HG03103 (cell line): ENCODE results near the gene PLEKHG3.
"Not testable (repeated sequence)": the region's sequence is repeated elsewhere in the genome, so short reads cannot be mapped to it uniquely, and the experiment has no call there.

Experiments
- ATAC-seq: cut with Tn5 transposase; IDR thresholded peaks from one replicate; pipeline ENCODE4 v1.9.1; 2021; ENCODE audit warnings: low read depth; ENCODE audit not compliant: unreplicated experiment

The PLEKHG3 gene

GRCh38 chr14:64686282-64686615 is 18.0 kb upstream of the PLEKHG3 start:
- no peak for ATAC-seq

DNA sequence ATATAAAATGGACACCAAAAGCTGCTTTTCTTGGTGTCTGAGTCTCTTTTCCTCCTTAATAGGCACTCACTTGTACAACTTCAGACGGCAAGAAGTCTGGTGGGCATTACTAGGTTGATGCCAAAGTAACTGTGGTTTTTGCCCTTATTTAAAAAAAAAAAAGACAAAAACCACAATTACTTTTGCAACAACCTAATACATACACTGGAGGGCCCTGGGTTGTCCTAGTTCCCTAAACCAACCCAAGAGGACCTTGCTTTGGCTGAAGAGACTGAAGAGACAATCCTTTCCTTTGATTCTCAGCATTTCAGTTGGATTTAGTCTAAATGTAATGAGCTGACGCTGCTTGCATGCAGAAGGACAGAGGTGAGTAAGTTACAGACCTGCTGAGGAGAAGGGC is 16.2 kb upstream of the PLEKHG3 start:
- ATAC-seq, result no peak

- ATAC-seq, result no peak
Measured at GRCh38 chr14:64688811-64689281, 15.4 kb upstream of the PLEKHG3 start.

DNA sequence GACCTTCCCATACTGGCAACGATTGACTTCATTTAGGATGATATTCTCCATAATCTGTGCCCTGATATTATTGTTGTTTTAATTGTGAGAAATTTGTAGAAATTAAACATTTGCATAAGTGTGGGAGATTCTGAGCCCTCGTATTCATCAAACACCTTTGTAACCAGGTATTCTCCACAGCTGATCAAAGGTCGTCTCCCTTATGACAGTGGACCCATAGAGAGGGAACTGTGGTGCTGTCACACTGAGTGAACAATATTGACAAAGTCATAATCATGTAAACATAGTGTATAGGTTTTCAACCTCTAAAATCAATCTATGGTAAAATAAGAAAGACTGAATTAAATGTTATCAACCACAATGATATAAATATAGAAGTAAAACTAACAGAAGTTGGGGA is 14.9 kb upstream of the PLEKHG3 start:
- no peak for ATAC-seq

GRCh38 chr14:64690607-64691006 is 13.6 kb upstream of the PLEKHG3 start:
- not testable (repeated sequence) for ATAC-seq

- no peak for ATAC-seq
Measured at GRCh38 chr14:64691376-64691775, 12.8 kb upstream of the PLEKHG3 start.

- ATAC-seq, result no peak
Measured at GRCh38 chr14:64692189-64692985, 11.8 kb upstream of the PLEKHG3 start.

DNA sequence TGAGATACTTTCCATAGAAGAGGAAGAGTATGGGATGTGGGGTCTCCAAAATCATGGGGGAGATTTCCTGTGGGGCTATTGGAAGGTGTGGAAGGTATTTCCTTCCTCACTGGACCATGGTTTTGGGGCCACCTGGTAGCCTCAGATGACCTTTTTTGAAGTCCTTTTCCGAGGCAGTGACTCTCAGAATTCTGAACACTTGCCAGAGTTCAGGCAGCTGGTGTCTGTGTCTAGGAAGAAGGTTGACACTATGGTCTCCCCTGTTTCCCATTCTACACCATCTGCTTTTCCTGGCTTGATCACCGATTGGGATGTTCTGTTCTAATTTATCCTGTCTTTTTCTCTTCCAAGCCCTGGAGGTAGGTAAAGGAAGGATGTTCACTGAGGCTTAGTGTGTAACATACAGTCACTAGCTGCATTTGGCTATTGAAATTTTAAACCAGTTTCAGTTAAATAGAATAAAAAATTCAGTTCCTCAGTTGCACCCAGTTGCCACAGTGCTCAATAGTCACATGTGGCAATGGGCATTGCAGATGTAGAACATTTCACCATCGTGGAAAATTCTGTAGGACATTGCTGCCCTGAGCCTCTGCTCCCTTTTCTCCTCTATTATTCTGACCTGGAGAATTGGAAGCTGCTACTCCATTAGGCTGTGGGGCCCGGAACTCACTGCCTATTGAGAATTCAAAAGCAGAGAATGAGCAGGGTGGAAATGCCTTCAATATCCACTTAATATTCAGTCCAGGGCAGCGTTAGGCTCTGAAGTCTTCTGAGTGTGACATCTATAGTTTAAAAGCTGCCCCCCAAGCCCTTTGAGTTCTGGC is 11.0 kb upstream of the PLEKHG3 start:
- no peak for ATAC-seq

GRCh38 chr14:64693810-64694165 is 10.4 kb upstream of the PLEKHG3 start:
- no peak for ATAC-seq

DNA sequence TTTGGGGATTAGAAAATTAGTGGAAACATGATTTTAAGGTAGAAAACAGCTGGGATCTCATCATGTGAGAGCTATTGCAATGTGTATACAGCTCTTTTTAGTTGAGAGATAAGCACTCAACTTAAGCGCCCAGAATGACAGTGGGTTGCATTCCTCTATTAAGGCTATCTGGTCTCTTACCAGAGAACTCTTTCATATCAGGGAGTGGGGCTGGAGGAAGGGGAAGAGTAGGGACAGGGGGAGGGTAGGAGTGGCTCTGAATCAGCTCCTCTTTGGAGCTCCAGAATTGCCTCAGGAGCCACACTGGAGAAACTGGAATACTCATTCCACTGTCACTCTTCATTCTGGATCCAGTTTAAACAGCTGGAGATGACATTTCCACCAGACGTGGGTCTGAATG is 9.2 kb upstream of the PLEKHG3 start:
- no peak for ATAC-seq

GRCh38 chr14:64696355-64696857 is 7.8 kb upstream of the PLEKHG3 start:
- ATAC-seq, result no peak

- ATAC-seq, result no peak
Measured at GRCh38 chr14:64698903-64699302, 5.3 kb upstream of the PLEKHG3 start.

- no peak for ATAC-seq
Measured at GRCh38 chr14:64700290-64700689, 3.9 kb upstream of the PLEKHG3 start.

- no peak for ATAC-seq
Measured at GRCh38 chr14:64700894-64701293, 3.3 kb upstream of the PLEKHG3 start.

DNA sequence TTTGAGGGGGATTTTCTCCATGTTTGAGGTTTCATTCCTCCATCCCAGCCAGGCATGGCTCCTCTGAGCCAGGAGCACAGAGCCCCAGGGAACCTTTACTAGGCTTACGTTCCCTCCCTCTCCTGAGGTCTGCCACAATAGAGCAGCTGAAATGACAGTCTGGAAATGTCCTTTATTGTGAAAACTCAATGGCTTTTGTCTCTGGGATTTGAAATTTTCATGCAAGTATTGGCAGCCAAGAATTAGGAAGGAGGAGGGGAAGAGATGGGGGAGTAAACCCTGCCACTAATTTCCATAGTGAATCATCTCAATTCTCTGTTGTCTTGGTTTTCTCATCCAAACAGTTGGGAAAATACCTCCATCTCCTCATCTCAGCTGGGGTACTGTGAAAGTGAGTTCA is 2.6 kb upstream of the PLEKHG3 start:
- ATAC-seq, result no peak

- ATAC-seq, result no peak
Measured at GRCh38 chr14:64702493-64703394, 1.5 kb upstream of the PLEKHG3 start.

DNA sequence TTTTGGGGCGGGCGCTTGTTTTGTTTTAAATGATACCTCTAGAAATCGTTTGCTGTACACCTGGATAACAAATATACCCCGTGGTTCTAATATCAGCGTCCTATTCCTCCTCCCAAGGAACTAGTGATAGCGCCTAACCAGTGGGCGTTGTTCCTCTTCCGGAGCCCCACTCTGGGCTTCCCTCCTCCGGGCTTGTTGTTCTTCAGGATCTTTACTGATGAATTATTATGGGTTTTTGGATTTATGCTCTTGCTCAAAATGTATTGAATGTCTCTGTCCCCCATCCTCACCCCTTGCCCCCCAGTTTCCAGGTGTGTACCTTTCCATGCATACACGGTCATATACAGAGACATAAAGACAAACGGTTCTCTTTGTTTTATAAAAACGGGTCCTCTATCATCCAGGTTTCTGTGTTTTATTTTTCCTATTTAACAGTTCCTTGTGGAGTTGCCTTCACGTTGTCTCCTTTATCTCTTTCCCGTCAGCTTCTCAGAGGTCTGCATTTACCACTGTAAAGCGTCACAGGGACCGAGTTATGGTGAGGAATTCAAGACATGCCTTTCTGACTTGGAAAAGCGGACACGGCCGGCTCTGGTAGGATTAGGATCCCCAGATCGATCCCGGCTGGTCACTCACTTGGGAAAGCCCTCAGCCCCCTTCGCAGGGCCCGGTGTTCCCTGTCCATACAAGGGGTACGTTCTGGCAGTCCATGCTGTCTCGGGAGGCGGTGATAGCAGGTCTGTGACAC is 655 bp upstream of the PLEKHG3 start:
- no peak for ATAC-seq

GRCh38 chr14:64704743-64705380 is 638 bp downstream of the PLEKHG3 start:
- ATAC-seq, result no peak

DNA sequence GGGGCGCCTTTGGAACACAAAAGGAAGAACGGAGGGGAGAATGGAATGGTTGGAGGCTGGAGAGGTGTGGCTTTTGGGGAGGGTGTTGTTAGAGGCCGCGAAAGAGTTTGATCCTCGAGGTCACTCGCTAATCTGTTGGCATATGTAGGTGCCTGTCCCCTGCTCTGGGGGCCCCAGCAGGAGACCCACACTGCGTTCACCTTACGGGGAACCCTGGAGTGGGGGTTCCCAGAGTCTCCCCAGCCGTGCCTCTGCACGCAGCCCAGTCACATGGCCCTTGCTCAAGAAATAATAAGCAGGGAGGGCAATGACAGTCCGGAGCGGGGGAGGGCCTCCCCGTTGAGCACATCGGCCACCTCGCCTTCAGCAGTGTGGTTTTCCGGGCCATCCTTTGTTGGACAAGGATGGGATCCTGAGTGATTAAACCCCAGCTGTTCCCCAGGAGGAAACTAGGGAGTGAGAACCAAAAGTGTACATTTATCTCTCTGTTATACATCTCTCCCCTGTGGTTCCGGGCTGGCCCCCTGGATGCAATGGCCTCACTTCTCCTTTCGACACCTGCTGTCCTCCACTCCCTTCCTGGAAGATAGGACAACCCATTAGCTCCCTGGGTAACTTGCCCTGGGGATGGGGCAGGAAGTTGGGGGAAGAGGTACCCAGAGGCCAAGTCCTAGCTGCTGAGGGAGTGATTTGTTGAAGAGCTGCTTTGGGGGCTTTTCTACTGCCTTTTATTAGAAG is 1.3 kb downstream of the PLEKHG3 start:
- ATAC-seq, result no peak
